Heart right ventricle (tissue), 16 donors: ENCODE measurements around the gene KRT1. TPM values are rescaled to one million over a fixed set of nuclear protein-coding genes. Genes with fewer than 3 reads are reported as not detected.

Experiments
- ATAC-seq, 8 donors: fragments of 200-7000 bp; cut with Tn5 transposase; one replicate each; pipeline ENCODE4 v1.9.1; 2020; ENCODE audit warnings: mild to moderate bottlenecking in 8 of 8, moderate library complexity in 8 of 8, moderate number of reproducible peaks in 1 of 8
- DNase-seq, 2 donors: peaks; one replicate each; pipeline ENCODE4 v3.0.0-alpha.2; 2020
- H3K27ac ChIP-seq, 10 donors: fragments of 200-600 bp; sonication (generic) in 2 of 10; one replicate each; pipeline versions ENCODE4 v1.5.0 to v1.8.0; 2020 to 2022; ENCODE audit warnings: mild to moderate bottlenecking in 3 of 10
- H3K27me3 ChIP-seq, 7 donors: fragments of 200-600 bp; one replicate each; pipeline ENCODE4 v1.8.0; 2021 to 2022; ENCODE audit warnings: mild to moderate bottlenecking in 2 of 7
- H3K36me3 ChIP-seq, 9 donors: fragments of 200-600 bp; sonication (generic) in 1 of 9; one replicate each; pipeline versions ENCODE4 v1.5.0 to v1.8.0; 2020 to 2022; ENCODE audit warnings: mild to moderate bottlenecking in 2 of 9
- H3K4me1 ChIP-seq, 9 donors: fragments of 200-600 bp; sonication (generic) in 1 of 9; one replicate each; pipeline versions ENCODE4 v1.5.0 to v1.8.0; 2020 to 2022; ENCODE audit warnings: mild to moderate bottlenecking in 4 of 9
- H3K4me3 ChIP-seq, 10 donors: fragments of 200-600 bp; sonication (generic) in 2 of 10; one replicate each; pipeline versions ENCODE4 v1.5.0 to v1.8.0; 2020 to 2022; ENCODE audit warnings: mild to moderate bottlenecking in 7 of 10, moderate library complexity in 2 of 10
- H3K9me3 ChIP-seq, 11 donors: fragments of 200-600 bp in 10 of 11; sonication (generic) in 2 of 11; one replicate each; pipeline versions ENCODE4 v1.5.0 to v1.8.0; 2013 to 2022; ENCODE audit warnings: mild to moderate bottlenecking in 2 of 11, control low read depth in 1 of 11, moderate library complexity in 1 of 11
- CTCF ChIP-seq, 9 donors: fragments of 200-600 bp; sonication (generic) in 2 of 9; IDR thresholded peaks; one replicate each; pipeline versions ENCODE4 v1.5.0 to v1.8.0; 2021 to 2022; ENCODE audit warnings: antibody characterized with exemption in 9 of 9, mild to moderate bottlenecking in 5 of 9, moderate library complexity in 1 of 9
- WGBS, 2 donors: extraction: QIAGEN DNeasy Blood & Tissue Kit; methylation state at CpG; one replicate each; pipeline ENCODE4 v1.1.7; 2013; ENCODE audit warnings: inconsistent platforms in 1 of 2; 5-methylcytosine and 5-hydroxymethylcytosine counted together
- intact Hi-C, 10 donors: fragments of 100-400 bp; cut with DNase I; formaldehyde crosslinking; loops; one replicate each; pipeline versions ENCODE4 v1.11.1 to v1.14.2; 2022
- long read RNA-seq, 3 donors: library from polyadenylated mRNA; unstranded; transcript quantifications; one replicate each; pipeline ENCODE4 v2.0.0, GENCODE V29; 2020 to 2021
- polyA plus RNA-seq, 2 donors: library from polyadenylated mRNA; stranded (reverse); fragments of 200-250 nt; gene quantifications; one replicate each; pipeline ENCODE4 v1.2.3, GENCODE V29; 2013
- total RNA-seq, 10 donors: library from RNA; stranded (reverse); fragmentation: NEBNext Ultra II Directional in 3 of 10; extraction: Animal tissue kit (Norgen Biotek cat#: 25700) in 3 of 10; gene quantifications; one replicate each; pipeline versions ENCODE4 v1.2.1 to v1.2.4, GENCODE V29; 2021 to 2023
- donor health status: Arrhythmogenic right ventricular cardiomyopathy.
- donor health status: ischemic (EF 13 %, LVEDD 7.1; RV severe dilation, severe dysfunction).
- donor health status: healthy with polysubstance abuse.
- donor health status: DM: no; HTN: yes; CAD: no.
- donor health status: DM: no; HTN: no; CAD: no.
- donor health status: ischemic (EF 25% LVEDD 6.9; RV normal size, moderate dysfunction).
- donor health status: ischemic (EF 25% LVEDD 5.7; RV mildly dilated, moderate dysfunction).
- donor health status: healthy.
- donor health status: DM: yes; HTN: yes; CAD: no.
- donor health status: Ischemic cardiomyopathy.
- donor health status: ischemic (EF 35%, LVEDD 5.7; RV mildly dilated, moderate dysfunction).
- donor health status: nonischemic (EF 11% LVEDD 7.7; RV severe dilation, severe dysfunction).
- donor health status: DM: yes; HTN: yes; CAD: no.
- donor health status: PGD.
- donor health status: ischemic (EF 29% LVEDD 5.4; RV normal size, mild dysfunction).
- donor health status: nonischemic (EF 23%, LVEDD 6.1; RV moderate dilation, normal function).

KRT1 gene
- not detected for total RNA-seq
- not detected for polyA plus RNA-seq
- long read RNA-seq, donor 1, result 0 reads
- long read RNA-seq, donor 2, result 0 reads
- long read RNA-seq, donor 3, result 0 reads

- Histone ChIP-seq H3K9me3 (no peaks in the 10 kb centered on the region), H3K4me1 (no peaks in the 10 kb centered on the region), H3K4me3 (no peak within 1 kb of the TSS), H3K27me3 (peaks cover 0 to 37% (median 21%) of the 10 kb centered on the region in 7 donors), H3K36me3 (no peaks in the 10 kb centered on the region), H3K27ac (no peak within 1 kb of the TSS)
- DNase-seq, result no peak
- TF ChIP-seq CTCF (IDR thresholded peaks at IDR 0.05), result no peak
- no peak for ATAC-seq
- WGBS, 2 donors, result 89 to 92% methylated on average over 3 of the region's 3 CpGs
- intact Hi-C loops, result no loop called here
Measured at GRCh38 chr12:52680363-52680762, at the start of gene KRT1. Gene KRT1, minus strand, starts transcription at chr12:52680407. Its CDS starts 59 bp downstream, at chr12:52680348.

- 80 to 83% methylated on average over 10 of the region's 10 CpGs for WGBS, 2 donors
- Histone ChIP-seq H3K27ac (no peak overlapping the region), H3K4me1 (no peaks in the 10 kb centered on the region), H3K36me3 (no peaks in the 10 kb centered on the region), H3K27me3 (peaks cover 0 to 36% (median 7%) of the 10 kb centered on the region in 7 donors), H3K9me3 (no peaks in the 10 kb centered on the region), H3K4me3 (no peak overlapping the region)
- ATAC-seq (no peak), DNase-seq (no peak)
- TF ChIP-seq CTCF (IDR thresholded peaks at IDR 0.05), result no peak
- intact Hi-C loops, result no loop called here
Measured at GRCh38 chr12:52729147-52729546, 48.9 kb upstream of the KRT1 start.

- H3K27ac ChIP-seq, result no peak overlapping the region
- 84 to 88% methylated on average over 2 of the region's 2 CpGs for WGBS, 2 donors
- DNase-seq (no peak), ATAC-seq (no peak)
- intact Hi-C loops, result no loop called here
- no peaks in the 10 kb centered on the region for H3K4me1 ChIP-seq
- H3K27me3 ChIP-seq, result peaks cover 0 to 31% (median 6%) of the 10 kb centered on the region in 7 donors
- TF ChIP-seq CTCF (IDR thresholded peaks at IDR 0.05), result no peak
- no peaks in the 10 kb centered on the region for H3K9me3 ChIP-seq
- no peaks in the 10 kb centered on the region for H3K36me3 ChIP-seq
- H3K4me3 ChIP-seq, result no peak overlapping the region
Measured at GRCh38 chr12:52728374-52728773, 48.2 kb upstream of the KRT1 start.

GRCh38 chr12:52727037-52727436 is 46.8 kb upstream of the KRT1 start:
- ATAC-seq, result no peak

More at GRCh38 chr12:52727037-52727436, 46.8 kb upstream of the KRT1 start:
- H3K4me1 ChIP-seq, result no peaks in the 10 kb centered on the region
- H3K27me3 ChIP-seq, result peaks cover 0 to 31% (median 6%) of the 10 kb centered on the region in 7 donors
- no peak for TF ChIP-seq CTCF (IDR thresholded peaks at IDR 0.05)
- no peak overlapping the region for H3K27ac ChIP-seq
- no peaks in the 10 kb centered on the region for H3K36me3 ChIP-seq
- no peaks in the 10 kb centered on the region for H3K9me3 ChIP-seq
- WGBS, 2 donors, result 84 to 85% methylated on average over 4 of the region's 4 CpGs
- no peak for DNase-seq
- intact Hi-C loops, result no loop called here
- no peak overlapping the region for H3K4me3 ChIP-seq
